Neural progenitor cell (in vitro differentiated cells): ENCODE measurements around the gene PPP3R1.

ENCODE experiments used
- CTCF ChIP-seq: fragments of 200-600 bp; sonication (generic); IDR thresholded peaks from 2 replicates; pipeline ENCODE4 v1.5.1; 2017; ENCODE audit warnings: antibody characterized with exemption, mild to moderate bottlenecking
- EZH2 ChIP-seq: fragments of 200-600 bp; sonication (generic); IDR thresholded peaks from 2 replicates; pipeline ENCODE4 v1.6.1; 2017; ENCODE audit warnings: antibody characterized with exemption, mild to moderate bottlenecking, moderate library complexity

- no peak for TF ChIP-seq EZH2
- no peak for TF ChIP-seq CTCF
Measured at GRCh38 chr2:68223419-68223818, 28.9 kb downstream of the PPP3R1 start.
